D721Med (cell line): ENCODE measurements around the gene DCLRE1A.

Source experiments
- DNase-seq: peaks from one replicate; pipeline ENCODE4 v3.0.0; 2011; ENCODE audit warnings: low spot score; ENCODE audit not compliant: insufficient read length
- FAIRE-seq: peaks from 2 replicates; lab custom pipeline; 2011; peaks lifted over from hg19 to GRCh38; lab: Jason Lieb, UNC
- CTCF ChIP-seq: IDR thresholded peaks from 2 replicates; pipeline ENCODE4 v1.5.1; 2012; ENCODE audit warnings: mild to moderate bottlenecking, control low read depth; ENCODE audit not compliant: insufficient read depth; ENCODE audit errors: missing control alignments

The DCLRE1A gene

GRCh38 chr10:113891476-113891875 lies 37.6 kb upstream of the DCLRE1A start:
- FAIRE-seq = no peak
- TF ChIP-seq CTCF = no peak
- DNase-seq = no peak

GRCh38 chr10:113890769-113891168 lies 36.9 kb upstream of the DCLRE1A start:
- no peak for DNase-seq
- no peak for TF ChIP-seq CTCF
- no peak for FAIRE-seq

GRCh38 chr10:113889911-113890310 lies 36.0 kb upstream of the DCLRE1A start:
- DNase-seq = no peak
- no peak for FAIRE-seq
- no peak for TF ChIP-seq CTCF

- TF ChIP-seq CTCF = no peak
- no peak for DNase-seq
- FAIRE-seq = no peak
These were observed 28.4 kb upstream of the DCLRE1A start for GRCh38 chr10:113882240-113882639.

- FAIRE-seq = no peak
- no peak for TF ChIP-seq CTCF
- no peak for DNase-seq
These were observed 26.4 kb upstream of the DCLRE1A start for GRCh38 chr10:113880236-113880635.

- DNase-seq = no peak
- no peak for FAIRE-seq
- TF ChIP-seq CTCF = no peak
These were observed 25.8 kb upstream of the DCLRE1A start for GRCh38 chr10:113879691-113880090.

- TF ChIP-seq CTCF = no peak
- FAIRE-seq = no peak
These were observed 22.6 kb upstream of the DCLRE1A start for GRCh38 chr10:113876461-113876860.

More at GRCh38 chr10:113876461-113876860, 22.6 kb upstream of the DCLRE1A start:
- no peak for DNase-seq
